NT2/D1 (cell line): ENCODE results near the gene FIG4.
"Not testable (repeated sequence)": the region's sequence is repeated elsewhere in the genome, so short reads cannot be mapped to it uniquely, and the experiment has no call there.

Experiments used
- SUZ12 ChIP-seq: IDR thresholded peaks from 2 replicates; pipeline ENCODE4 v1.6.1; 2011; ENCODE audit not compliant: insufficient read length, insufficient read depth; ENCODE audit errors: extremely low read depth
- YY1 ChIP-seq: IDR thresholded peaks from 2 replicates; pipeline ENCODE4 v1.6.1; 2011; ENCODE audit not compliant: insufficient read length, insufficient read depth
- ZNF274 ChIP-seq: IDR thresholded peaks from 2 replicates; pipeline ENCODE4 v1.6.1; 2011; ENCODE audit warnings: mild to moderate bottlenecking, low read depth, low read length

DNA sequence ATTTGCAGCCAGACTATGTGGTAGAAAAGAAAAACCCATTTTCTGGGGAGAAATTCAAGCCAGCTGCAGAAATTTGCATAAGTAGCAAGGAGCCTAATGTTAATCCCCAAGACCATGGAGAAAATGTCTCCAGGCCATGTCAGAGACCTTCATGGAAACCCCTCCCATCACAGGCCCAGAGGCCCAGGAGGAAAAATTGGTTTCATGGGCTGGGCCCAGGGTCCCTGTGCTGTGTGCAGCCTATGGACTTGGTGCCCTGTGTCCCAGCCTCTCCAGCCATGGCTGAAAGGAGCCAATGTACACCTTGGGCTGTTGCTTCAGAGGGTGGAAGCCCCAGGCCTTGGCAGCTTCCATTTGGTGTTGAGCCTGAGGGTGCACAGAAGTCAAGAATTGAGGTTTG is 140.3 kb downstream of the FIG4 start:
- not testable (repeated sequence) for TF ChIP-seq ZNF274, YY1, SUZ12
